Stimulated activated CD4-positive, alpha-beta T cell treated with anti-CD3 and anti-CD28 coated beads, Interleukin-12 subunit alpha, Interleukin-12 subunit beta, amount 100 ng/mL, for 24 hours (primary cell): Measurements from ENCODE around the gene WDR74.
A peak's percentile ranks its signal among the peaks of the same experiment; 100 is the strongest.
"Not testable (repeated sequence)": the region's sequence is repeated elsewhere in the genome, so short reads cannot be mapped to it uniquely, and the experiment has no call there.

ENCODE experiments used
- DNase-seq, 2 experiments: peaks; one replicate each; pipeline ENCODE4 v3.0.0-alpha.2; 2020; ENCODE audit warnings: low read depth in 2 of 2

The WDR74 gene

GRCh38 chr11:62860835-62861563 lies 21.6 kb upstream of the WDR74 start:
- DNase-seq: no peak

- DNase-seq: not testable (repeated sequence)
These were observed 19.9 kb upstream of the WDR74 start for GRCh38 chr11:62859281-62859703.

- no peak for DNase-seq
These were observed 18.8 kb upstream of the WDR74 start for GRCh38 chr11:62858201-62858600.

- DNase-seq: no peak
These were observed 18.2 kb upstream of the WDR74 start for GRCh38 chr11:62857541-62857982.

DNA sequence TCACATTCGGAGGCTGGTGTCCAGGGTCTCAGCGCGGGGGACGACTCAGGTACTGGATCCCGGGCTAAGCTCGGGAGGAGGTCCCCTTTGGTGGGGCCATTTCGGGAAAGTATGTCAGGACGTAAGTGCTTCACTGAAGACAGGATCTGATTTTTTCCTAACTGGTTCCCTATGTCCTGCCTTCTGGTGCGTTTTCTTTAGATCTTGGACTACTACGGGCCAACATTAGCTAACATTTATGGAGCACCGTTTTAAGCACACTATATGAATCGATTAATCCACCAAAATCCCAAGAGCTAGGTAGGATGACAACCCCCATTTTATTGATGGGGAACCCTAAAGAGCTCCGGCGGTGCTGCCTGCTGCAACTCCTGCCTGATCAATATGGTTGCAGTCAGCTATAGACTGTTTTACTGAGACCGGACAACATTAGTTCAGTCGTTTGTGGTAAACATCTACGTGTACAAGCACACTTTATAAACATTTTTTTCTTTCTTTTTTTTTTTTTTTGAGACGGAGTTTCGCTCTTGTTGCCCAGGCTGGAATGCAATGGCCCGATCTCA lies 17.0 kb upstream of the WDR74 start:
- DNase-seq: no peak

- peak; percentile 95 to 97 for DNase-seq
These were observed 16.4 kb upstream of the WDR74 start for GRCh38 chr11:62855571-62856332.

- no peak for DNase-seq
These were observed 15.6 kb upstream of the WDR74 start for GRCh38 chr11:62854825-62855570.

- DNase-seq: no peak
These were observed 14.8 kb upstream of the WDR74 start for GRCh38 chr11:62854013-62854824.

DNA sequence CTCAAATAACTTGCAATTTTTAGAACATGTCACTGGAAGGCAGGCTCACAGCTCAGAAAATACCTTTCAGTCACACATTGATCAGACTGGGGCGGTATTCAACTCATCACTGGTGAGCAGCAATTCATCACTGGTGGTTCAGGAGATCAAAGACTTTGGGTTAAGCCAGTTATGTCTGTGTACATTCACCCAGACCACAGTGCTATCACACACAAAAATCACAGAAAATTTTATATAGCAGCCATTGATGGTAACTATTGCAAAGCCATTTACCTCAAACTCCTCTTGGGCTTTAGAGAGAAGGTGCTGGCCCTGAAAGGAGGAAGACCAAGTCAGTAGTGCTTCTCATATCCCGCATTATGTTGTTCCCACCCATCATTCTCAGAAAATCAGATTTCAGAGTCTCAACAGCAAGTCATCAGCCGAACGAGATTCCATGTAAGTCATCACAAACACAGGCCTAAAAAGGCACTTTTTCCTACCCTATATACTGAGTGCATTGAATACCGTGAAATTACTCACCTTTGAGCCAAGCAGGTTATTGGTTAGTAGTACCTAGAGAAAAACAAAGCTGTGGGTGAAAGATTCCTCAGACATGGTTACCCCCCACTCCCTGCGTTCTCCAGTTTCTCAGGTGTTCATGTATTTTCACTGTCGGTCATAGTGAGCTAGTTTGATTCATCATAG lies 14.0 kb upstream of the WDR74 start:
- DNase-seq: no peak

- DNase-seq: no peak
These were observed 13.3 kb upstream of the WDR74 start for GRCh38 chr11:62852523-62853188.

GRCh38 chr11:62851807-62852522 lies 12.6 kb upstream of the WDR74 start:
- no peak for DNase-seq

DNA sequence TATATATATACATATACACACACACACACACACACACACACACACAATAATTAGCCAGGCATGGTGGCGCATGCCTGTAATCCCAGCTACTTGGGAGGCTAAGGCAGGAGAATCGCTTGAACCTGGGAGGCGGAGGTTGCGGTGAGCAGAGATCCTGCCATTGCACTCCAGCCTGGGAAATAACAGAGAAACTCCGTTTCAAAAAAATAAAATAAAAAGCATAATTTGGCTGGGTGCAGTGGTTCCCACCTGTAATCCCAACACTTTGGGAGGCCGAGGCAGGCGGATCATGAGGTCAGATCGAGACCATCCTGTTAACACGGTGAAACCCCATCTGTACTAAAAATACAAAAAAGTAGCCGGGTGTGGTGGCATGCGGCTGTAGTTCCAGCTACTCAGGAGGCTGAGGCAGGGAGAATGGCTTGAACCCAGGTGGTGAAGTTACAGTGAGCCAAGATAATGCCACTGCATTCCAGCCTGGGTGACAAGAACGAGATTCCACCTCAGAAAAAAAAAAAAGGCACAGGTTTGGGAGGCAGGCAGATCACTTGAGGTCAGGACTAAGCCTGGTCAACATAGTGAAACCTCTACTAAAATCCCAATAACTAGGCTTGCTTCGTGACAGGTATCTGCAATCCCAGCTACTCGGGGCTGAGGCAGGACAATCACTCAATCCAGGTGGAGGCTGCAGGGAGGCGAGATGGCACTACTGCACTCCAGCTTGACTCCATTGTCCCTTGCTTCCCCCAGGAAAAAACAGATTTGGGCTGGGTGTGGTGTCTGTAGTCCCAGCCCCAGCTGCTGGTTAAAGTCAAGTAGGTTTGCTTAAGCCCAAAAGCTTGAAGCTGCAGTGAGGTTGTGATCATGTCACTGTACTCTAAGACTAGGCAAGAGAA lies 11.8 kb upstream of the WDR74 start:
- DNase-seq: no peak

- DNase-seq: no peak
These were observed 8.5 kb upstream of the WDR74 start for GRCh38 chr11:62847767-62848314.

GRCh38 chr11:62846177-62846576 lies 6.8 kb upstream of the WDR74 start:
- no peak for DNase-seq

GRCh38 chr11:62844154-62844553 lies 4.8 kb upstream of the WDR74 start:
- DNase-seq: no peak

DNA sequence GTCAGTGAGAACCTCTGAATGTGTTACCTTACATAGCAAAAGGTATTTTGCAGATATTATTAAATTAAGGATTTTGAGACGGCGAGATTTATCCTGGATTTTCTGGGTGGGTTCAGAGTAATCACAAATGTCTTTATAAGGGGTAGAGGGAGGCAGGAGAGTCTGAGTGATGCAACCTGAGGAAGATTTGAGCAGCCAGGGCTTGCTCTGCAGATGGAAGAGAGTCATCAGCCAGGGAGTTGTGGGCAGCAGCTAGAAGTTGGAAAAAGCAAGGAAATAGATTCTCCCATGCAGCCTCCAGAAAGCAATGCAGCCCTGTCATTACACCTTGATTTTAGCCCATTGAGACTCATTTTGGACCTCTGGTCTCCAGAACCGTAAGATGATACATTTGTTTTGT lies 4.1 kb upstream of the WDR74 start:
- DNase-seq: no peak

DNA sequence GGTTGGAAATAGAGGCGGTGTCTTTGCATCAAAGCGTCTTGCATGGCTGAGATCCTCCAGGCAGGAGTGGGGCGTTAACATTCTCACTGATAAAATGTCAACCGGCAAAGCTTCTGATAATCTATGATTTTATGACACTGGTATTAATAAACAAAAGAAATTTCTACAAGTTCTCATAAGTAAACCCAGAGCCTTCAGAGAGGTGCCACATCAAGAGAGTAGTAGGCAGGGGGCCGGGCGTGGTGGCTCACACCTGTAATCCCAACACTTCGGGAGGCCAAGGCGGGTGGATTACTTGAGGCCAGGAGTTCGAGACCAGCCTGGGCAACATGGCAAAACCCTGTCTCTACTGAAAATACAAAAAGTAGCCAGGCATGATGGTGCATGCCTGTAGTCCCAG lies 3.5 kb upstream of the WDR74 start:
- not testable (repeated sequence) for DNase-seq

DNA sequence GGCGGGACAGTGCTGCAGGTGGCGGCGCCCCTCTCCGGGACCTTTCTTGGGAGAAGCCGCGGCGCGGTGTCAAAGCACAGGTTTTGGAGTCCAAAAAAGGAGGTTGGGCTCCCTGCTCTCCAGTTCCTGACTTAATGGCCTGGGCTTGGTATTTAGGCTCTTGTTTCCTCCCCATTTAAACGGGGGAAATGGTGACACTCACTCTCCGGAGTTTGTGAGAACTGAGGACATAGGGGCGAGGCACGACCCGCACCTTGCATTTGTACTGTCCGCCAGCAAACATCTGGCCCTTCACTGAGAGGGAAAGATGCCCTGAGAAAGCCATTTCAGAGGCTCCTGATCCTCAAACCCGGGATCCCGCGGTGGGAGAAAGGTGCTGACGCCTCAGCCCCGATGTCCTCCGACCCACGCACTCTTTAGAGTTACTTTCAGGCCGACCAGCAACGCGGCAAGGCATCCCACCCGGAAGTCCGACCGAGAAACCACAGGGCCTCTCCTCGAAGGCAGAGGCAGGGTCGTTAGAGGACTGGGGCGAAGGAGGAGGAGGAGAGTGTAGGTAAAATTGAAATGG lies 2.9 kb upstream of the WDR74 start:
- DNase-seq: no peak
